K562 (cell line): ENCODE data around the gene LSM4. TPM values are rescaled to one million over a fixed set of nuclear protein-coding genes. Genes with fewer than 3 reads are reported as not detected.

Experiments
- ARID4B ChIP-seq: sonication (generic); formaldehyde crosslinking; IDR thresholded peaks from 2 replicates; pipeline ENCODE4 v1.8.0; 2022; ENCODE audit warnings: mild to moderate bottlenecking, missing genetic modification reagents
- CHD4 ChIP-seq: fragments of 200-600 bp; sonication (generic); IDR thresholded peaks from 3 replicates; pipeline ENCODE4 v1.6.1; 2012; ENCODE audit warnings: low read depth, mild to moderate bottlenecking, mixed read lengths, low read length, inconsistent platforms; ENCODE audit not compliant: insufficient read depth, insufficient replicate concordance, poor library complexity, severe bottlenecking
- CTBP1 ChIP-seq: fragments of 450-650 bp; IDR thresholded peaks from 2 replicates; pipeline ENCODE4 v1.6.1; 2016; ENCODE audit warnings: borderline replicate concordance
- FOXJ3 ChIP-seq: sonication (generic); formaldehyde crosslinking; IDR thresholded peaks from 2 replicates; pipeline ENCODE4 v1.4.0; 2020; ENCODE audit warnings: mild to moderate bottlenecking, missing genetic modification reagents
- HMGN3 ChIP-seq: IDR thresholded peaks from 2 replicates; pipeline ENCODE4 v1.6.1; 2011; ENCODE audit warnings: borderline replicate concordance, low read depth, mild to moderate bottlenecking, mixed read lengths, low read length; ENCODE audit not compliant: insufficient read length; ENCODE audit errors: extremely low read depth
- NFATC3 ChIP-seq: fragments of 450-650 bp; IDR thresholded peaks from 2 replicates; pipeline ENCODE4 v1.6.1; 2017; ENCODE audit warnings: mild to moderate bottlenecking
- NR0B1 ChIP-seq: fragments of 450-650 bp; IDR thresholded peaks from one replicate; pipeline ENCODE4 v1.6.1; 2018; ENCODE audit warnings: mild to moderate bottlenecking, moderate library complexity; ENCODE audit not compliant: partially characterized antibody
- SIX5 ChIP-seq, 2 experiments: IDR thresholded peaks; 2 replicates each; pipeline ENCODE4 v1.6.1; 2011; ENCODE audit warnings: low read length in 2 of 2, borderline replicate concordance in 1 of 2, low read depth in 1 of 2, mild to moderate bottlenecking in 1 of 2, moderate library complexity in 1 of 2; ENCODE audit not compliant: insufficient read depth in 1 of 2
- SP1 ChIP-seq: sonication (generic); formaldehyde crosslinking; IDR thresholded peaks from 2 replicates; pipeline ENCODE4 v1.8.1; 2022; ENCODE audit warnings: mild to moderate bottlenecking, missing genetic modification reagents
- ZBTB40 ChIP-seq, 2 experiments: fragments of 450-650 bp in 1 of 2; sonication (generic) in 1 of 2; formaldehyde crosslinking in 1 of 2; IDR thresholded peaks; 2 replicates each; pipeline versions ENCODE4 v1.7.1 to v1.9.0; 2016 to 2022; ENCODE audit warnings: inconsistent platforms in 1 of 2, mild to moderate bottlenecking in 1 of 2, missing genetic modification reagents in 1 of 2
- polyA plus RNA-seq, 8 experiments: library from polyadenylated mRNA; depleted of rRNA in 4 of 8; stranded (reverse) in 5 of 8; unstranded in 3 of 8; fragments of >200 nt; fragmentation: Nextera tagmentation in 2 of 8; fragmentation: Illumina TruSeq in 1 of 8; extraction: Ambion mirVana in 2 of 8; extraction: Trizol in 1 of 8; gene quantifications; 2 replicates each; pipeline versions ENCODE4 v1.2.1 to v1.2.3, GENCODE V29; 2011 to 2014; ENCODE audit warnings: inconsistent platforms in 1 of 8, missing spikeins in 1 of 8
- total RNA-seq, 7 experiments: library from RNA; depleted of rRNA in 6 of 7; stranded (reverse); fragments of >200 nt in 6 of 7; fragmentation: Illumina TruSeq in 2 of 7; extraction: Trizol in 2 of 7; gene quantifications; 2 replicates each; pipeline versions ENCODE4 v1.2.1 to v1.2.3, GENCODE V29; 2011 to 2021; ENCODE audit warnings: low replicate concordance in 1 of 7

Gene LSM4
- total and polyA plus RNA-seq, 9 of the 15 experiments (the other 6 are each of a cell fraction or from before 2014, with no cell fraction given), result 11.9 to 763 (median 202) TPM

GRCh38 chr19:18340190-18340989 lies 17.5 kb upstream of the LSM4 start, which contains the start of gene PGPEP1 (continued):
- TF ChIP-seq ZBTB40 (IDR thresholded peaks at IDR 0.05), result peak; percentile 52; the same call in 1 of the 2 replicates
- TF ChIP-seq ZBTB40 (CRISPR knock-in tag; IDR thresholded peaks at IDR 0.05), result no peak
- no peak for TF ChIP-seq NR0B1
- peak; percentile 58 for TF ChIP-seq HMGN3
- TF ChIP-seq SIX5 (IDR thresholded peaks at IDR 0.05; ENCODE audit: borderline replicate concordance in 1 of 2, insufficient read depth in 1 of 2, low read depth in 1 of 2, low read length in 2 of 2), result no peak
- no peak for TF ChIP-seq FOXJ3
- peak; percentile 45 for TF ChIP-seq CTBP1
- TF ChIP-seq NFATC3, result no peak
- TF ChIP-seq CHD4, result peak; percentile 96
- TF ChIP-seq ARID4B, result peak; percentile 80
- peak; percentile 90; the same call in 1 of the 2 replicates for TF ChIP-seq SP1 (CRISPR knock-in tag)
